Measurements from ENCODE around the gene TSPAN7. TPM values are rescaled to one million over a fixed set of nuclear protein-coding genes. Genes with fewer than 3 reads are reported as not detected.

Gene TSPAN7
- total and polyA plus RNA-seq, 2 of the 4 experiments (the other 2 are of a cell fraction) = not detected

- H3K18ac ChIP-seq (ENCODE audit: low read depth, low read length) = no peak overlapping the region
- H3K27ac ChIP-seq (ENCODE audit: insufficient read depth, low read length) = no peak overlapping the region
- no peak overlapping the region for H2AFZ ChIP-seq (replicated peaks; ENCODE audit: low read length, poor library complexity)
- H3K79me1 ChIP-seq (ENCODE audit: low read depth in 1 of 2, low read length in 2 of 2) = no peaks in the 10 kb centered on the region
- H3K23ac ChIP-seq (ENCODE audit: low read depth, low read length) = no peak overlapping the region
- no peak overlapping the region for H3K4me2 ChIP-seq (ENCODE audit: low read depth, low read length)
- H4K8ac ChIP-seq (ENCODE audit: low read depth in 2 of 2, low read length in 2 of 2) = no peak overlapping the region
- intact Hi-C loops (cut with micrococcal nuclease) = no loop called here
- no peak overlapping the region for H3K4me3 ChIP-seq (ENCODE audit: insufficient read depth, low read depth, low read length)
- H3K27me3 ChIP-seq (ENCODE audit: control insufficient read depth, insufficient read depth, low read length) = peaks cover 2% of the 10 kb centered on the region; the same call in 1 of the 2 replicates
- ChIA-PET POLR2A (ENCODE audit: unreplicated experiment) (no interaction called here), CTCF (no interaction called here)
- H4K5ac ChIP-seq (ENCODE audit: low read depth, low read length) = no peak overlapping the region
- H3K56ac ChIP-seq (ENCODE audit: extremely low read depth, insufficient read depth, low read length) = no peak overlapping the region
- H2BK5ac ChIP-seq (ENCODE audit: low read depth, low read length, poor library complexity, severe bottlenecking) = no peak overlapping the region
- dilution Hi-C loops (cut with HindIII; ENCODE audit: low sequenced_read_pairs, unreplicated experiment) = no loop called here
- no peak overlapping the region for H3K14ac ChIP-seq (replicated peaks; ENCODE audit: low read depth, low read length)
- WGBS, 2 experiments (ENCODE audit: extremely low coverage in 2 of 2, insufficient read length in 1 of 2) = no CpG with 5 or more reads among the region's 2 CpGs
- BruUV-seq (replicated peaks) = no TSS peak
- H3K36me3 ChIP-seq (ENCODE audit: control insufficient read depth, insufficient read depth, low read length) = no peaks in the 10 kb centered on the region
- H3K9ac ChIP-seq (ENCODE audit: low read depth, low read length) = no peak overlapping the region
- H2BK15ac ChIP-seq (ENCODE audit: low read depth, low read length) = no peak overlapping the region
- H2AK9ac ChIP-seq (replicated peaks; ENCODE audit: low read depth, low read length, poor library complexity) = no peak overlapping the region
- no peak overlapping the region for H2AK5ac ChIP-seq (ENCODE audit: low read depth, low read length)
- H3K4ac ChIP-seq (ENCODE audit: low read depth, low read length) = no peak overlapping the region
- DNase-seq = no peak
- H2BK20ac ChIP-seq (ENCODE audit: low read depth, low read length) = no peak overlapping the region
- no peak for ATAC-seq (ENCODE audit: low read depth)
- H3K4me1 ChIP-seq (ENCODE audit: control insufficient read depth, insufficient read depth, low read length) = no peaks in the 10 kb centered on the region
- H3K9me1 ChIP-seq (ENCODE audit: insufficient read depth, low read length) = no peaks in the 10 kb centered on the region
- in situ Hi-C loops (cut with MboI; ENCODE audit: low sequenced_read_pairs) = no loop called here
- no peaks in the 10 kb centered on the region for H3K9me3 ChIP-seq (ENCODE audit: control insufficient read depth, insufficient read depth, low read length)
- H4K20me1 ChIP-seq (ENCODE audit: insufficient read depth, low read length) = no peaks in the 10 kb centered on the region
- no peak overlapping the region for H4K91ac ChIP-seq (ENCODE audit: insufficient read depth, low read depth, low read length)
- no peak overlapping the region for H2BK120ac ChIP-seq (ENCODE audit: low read depth, low read length)
- no peak for TF ChIP-seq BHLHE40 (IDR thresholded peaks at IDR 0.05; ENCODE audit: low read depth, low read length)
- TF ChIP-seq NFE2L2 (IDR thresholded peaks at IDR 0.05; ENCODE audit: low read depth, low read length) = no peak
- no peak for TF ChIP-seq RFX5 (IDR thresholded peaks at IDR 0.05; ENCODE audit: low read depth, low read length)
- TF ChIP-seq MXI1 (IDR thresholded peaks at IDR 0.05; ENCODE audit: borderline replicate concordance, low read depth, low read length) = no peak
- no peak for TF ChIP-seq RAD21 (IDR thresholded peaks at IDR 0.05; ENCODE audit: low read length)
- TF ChIP-seq, protein P1, sequence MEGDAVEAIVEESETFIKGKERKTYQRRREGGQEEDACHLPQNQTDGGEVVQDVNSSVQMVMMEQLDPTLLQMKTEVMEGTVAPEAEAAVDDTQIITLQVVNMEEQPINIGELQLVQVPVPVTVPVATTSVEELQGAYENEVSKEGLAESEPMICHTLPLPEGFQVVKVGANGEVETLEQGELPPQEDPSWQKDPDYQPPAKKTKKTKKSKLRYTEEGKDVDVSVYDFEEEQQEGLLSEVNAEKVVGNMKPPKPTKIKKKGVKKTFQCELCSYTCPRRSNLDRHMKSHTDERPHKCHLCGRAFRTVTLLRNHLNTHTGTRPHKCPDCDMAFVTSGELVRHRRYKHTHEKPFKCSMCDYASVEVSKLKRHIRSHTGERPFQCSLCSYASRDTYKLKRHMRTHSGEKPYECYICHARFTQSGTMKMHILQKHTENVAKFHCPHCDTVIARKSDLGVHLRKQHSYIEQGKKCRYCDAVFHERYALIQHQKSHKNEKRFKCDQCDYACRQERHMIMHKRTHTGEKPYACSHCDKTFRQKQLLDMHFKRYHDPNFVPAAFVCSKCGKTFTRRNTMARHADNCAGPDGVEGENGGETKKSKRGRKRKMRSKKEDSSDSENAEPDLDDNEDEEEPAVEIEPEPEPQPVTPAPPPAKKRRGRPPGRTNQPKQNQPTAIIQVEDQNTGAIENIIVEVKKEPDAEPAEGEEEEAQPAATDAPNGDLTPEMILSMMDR (conservative IDR thresholded peaks at IDR 0.05; ENCODE audit: low read depth, low read length) = no peak
- no peak for TF ChIP-seq FOS (IDR thresholded peaks at IDR 0.05; ENCODE audit: low read depth, low read length)
- no peak for TF ChIP-seq CEBPB (IDR thresholded peaks at IDR 0.05; ENCODE audit: low read depth, low read length)
- TF ChIP-seq USF2 (IDR thresholded peaks at IDR 0.05; ENCODE audit: low read depth, low read length) = no peak
- no peak for TF ChIP-seq POLR2A (IDR thresholded peaks at IDR 0.05; ENCODE audit: low read depth, low read length)
Observed at GRCh38 chrX:38538134-38538533, 23.2 kb upstream of the TSPAN7 start.

Measured in IMR-90 (cell line).